AML-193 (cell line): ENCODE measurements around the gene OTC.

Experiments
- DNase-seq, 2 experiments: peaks; one replicate each; lab custom pipeline; 2025; lab: John Stamatoyannopoulos, UW

OTC gene

DNA sequence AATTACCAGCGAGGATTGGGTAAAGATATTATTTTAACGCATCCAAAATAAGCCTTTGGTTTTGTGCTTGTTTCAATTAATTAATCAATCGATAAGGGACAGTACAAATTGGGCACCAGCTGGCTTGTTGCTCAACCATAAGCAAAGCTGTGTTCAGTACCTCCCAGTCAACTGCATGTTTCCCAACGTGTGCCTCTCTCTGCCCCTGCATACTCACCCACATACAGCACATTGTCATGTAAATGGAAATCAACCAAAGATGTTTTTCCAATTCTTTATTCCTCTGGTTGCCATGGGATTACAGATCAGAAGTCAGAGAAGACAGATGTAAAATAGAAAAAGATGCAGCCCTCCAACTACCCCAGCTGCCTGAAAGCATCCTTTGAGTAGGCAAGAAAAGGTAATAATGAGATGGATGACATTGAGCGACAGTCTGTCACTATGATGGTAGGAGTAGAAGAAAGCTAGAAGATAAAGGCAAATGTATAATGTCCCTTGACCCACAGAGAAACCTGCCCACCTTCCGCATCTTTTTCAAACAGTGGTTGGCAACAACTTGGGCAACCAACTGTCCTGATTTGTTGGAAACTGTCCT is 116.3 kb downstream of the OTC start:
- no peak for DNase-seq
